A673 (cell line): ENCODE measurements around the gene CMYA5.

Experiments
- EZH2 ChIP-seq: fragments of 200-600 bp; sonication (generic); IDR thresholded peaks from 2 replicates; pipeline ENCODE4 v1.6.1; 2017; ENCODE audit warnings: borderline replicate concordance, low read depth, mild to moderate bottlenecking, mixed read lengths, antibody characterized with exemption, low read length; ENCODE audit not compliant: poor library complexity, severe bottlenecking
- TF ChIP-seq, protein P1 (sequence below): fragments of 300-800, 200-600 bp; sonication (generic); conservative IDR thresholded peaks from 2 replicates; pipeline ENCODE4 v1.5.1; 2017; ENCODE audit warnings: low read depth, mild to moderate bottlenecking, antibody characterized with exemption, low read length, moderate library complexity, mixed read lengths

DNA sequence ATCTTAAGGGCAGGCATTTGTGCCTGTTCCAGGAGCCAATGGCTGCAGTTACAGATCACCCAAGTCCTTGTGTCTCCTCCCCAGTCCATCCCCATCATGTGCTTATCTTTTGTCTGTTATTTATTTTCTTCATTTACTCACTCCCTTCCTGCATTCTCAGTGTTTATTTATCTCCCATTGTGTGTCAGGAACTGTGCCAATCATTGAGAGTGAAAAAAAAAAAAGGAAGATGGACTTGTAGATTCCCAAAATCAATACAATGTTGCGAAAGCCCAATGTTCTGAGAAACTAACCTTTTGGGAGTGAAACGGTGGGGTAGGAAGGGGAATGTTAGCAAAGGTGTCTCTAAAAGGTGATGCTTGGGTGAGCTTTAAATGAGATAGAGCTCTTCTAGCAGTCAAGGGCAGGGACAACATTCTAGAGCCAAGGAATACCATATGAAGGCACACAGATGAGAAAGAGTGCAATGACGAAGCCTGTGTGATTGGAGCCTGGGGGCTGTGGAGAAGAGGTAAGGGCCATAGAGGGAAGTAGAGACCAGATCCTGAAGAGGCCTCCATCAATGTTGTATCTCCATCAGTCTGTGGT, 53.0 kb downstream of the CMYA5 start:
- TF ChIP-seq, protein P1, sequence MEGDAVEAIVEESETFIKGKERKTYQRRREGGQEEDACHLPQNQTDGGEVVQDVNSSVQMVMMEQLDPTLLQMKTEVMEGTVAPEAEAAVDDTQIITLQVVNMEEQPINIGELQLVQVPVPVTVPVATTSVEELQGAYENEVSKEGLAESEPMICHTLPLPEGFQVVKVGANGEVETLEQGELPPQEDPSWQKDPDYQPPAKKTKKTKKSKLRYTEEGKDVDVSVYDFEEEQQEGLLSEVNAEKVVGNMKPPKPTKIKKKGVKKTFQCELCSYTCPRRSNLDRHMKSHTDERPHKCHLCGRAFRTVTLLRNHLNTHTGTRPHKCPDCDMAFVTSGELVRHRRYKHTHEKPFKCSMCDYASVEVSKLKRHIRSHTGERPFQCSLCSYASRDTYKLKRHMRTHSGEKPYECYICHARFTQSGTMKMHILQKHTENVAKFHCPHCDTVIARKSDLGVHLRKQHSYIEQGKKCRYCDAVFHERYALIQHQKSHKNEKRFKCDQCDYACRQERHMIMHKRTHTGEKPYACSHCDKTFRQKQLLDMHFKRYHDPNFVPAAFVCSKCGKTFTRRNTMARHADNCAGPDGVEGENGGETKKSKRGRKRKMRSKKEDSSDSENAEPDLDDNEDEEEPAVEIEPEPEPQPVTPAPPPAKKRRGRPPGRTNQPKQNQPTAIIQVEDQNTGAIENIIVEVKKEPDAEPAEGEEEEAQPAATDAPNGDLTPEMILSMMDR, result no peak
- TF ChIP-seq EZH2, result no peak
